Astrocyte of the cerebellum (primary cell): ENCODE results near the gene ANKRD39.

Source experiments
- DNase-seq: peaks from one replicate; pipeline ENCODE4 v3.0.0-alpha.2; 2011; ENCODE audit warnings: low read depth
- H3K4me3 ChIP-seq: 2 replicates; pipeline ENCODE4 v1.5.1; 2011; ENCODE audit warnings: mild to moderate bottlenecking, low read depth, low read length, moderate library complexity
- in situ Hi-C: cut with HindIII; loops from 2 replicates; pipeline ENCODE4 v1.10.0; 2017; ENCODE audit warnings: low sequenced_read_pairs
- TF ChIP-seq, protein P1 (sequence below): IDR thresholded peaks from 2 replicates; pipeline ENCODE4 v1.5.1; 2012; ENCODE audit warnings: low read length, low read depth, moderate library complexity, mild to moderate bottlenecking; ENCODE audit errors: missing control alignments

The ANKRD39 gene

DNA sequence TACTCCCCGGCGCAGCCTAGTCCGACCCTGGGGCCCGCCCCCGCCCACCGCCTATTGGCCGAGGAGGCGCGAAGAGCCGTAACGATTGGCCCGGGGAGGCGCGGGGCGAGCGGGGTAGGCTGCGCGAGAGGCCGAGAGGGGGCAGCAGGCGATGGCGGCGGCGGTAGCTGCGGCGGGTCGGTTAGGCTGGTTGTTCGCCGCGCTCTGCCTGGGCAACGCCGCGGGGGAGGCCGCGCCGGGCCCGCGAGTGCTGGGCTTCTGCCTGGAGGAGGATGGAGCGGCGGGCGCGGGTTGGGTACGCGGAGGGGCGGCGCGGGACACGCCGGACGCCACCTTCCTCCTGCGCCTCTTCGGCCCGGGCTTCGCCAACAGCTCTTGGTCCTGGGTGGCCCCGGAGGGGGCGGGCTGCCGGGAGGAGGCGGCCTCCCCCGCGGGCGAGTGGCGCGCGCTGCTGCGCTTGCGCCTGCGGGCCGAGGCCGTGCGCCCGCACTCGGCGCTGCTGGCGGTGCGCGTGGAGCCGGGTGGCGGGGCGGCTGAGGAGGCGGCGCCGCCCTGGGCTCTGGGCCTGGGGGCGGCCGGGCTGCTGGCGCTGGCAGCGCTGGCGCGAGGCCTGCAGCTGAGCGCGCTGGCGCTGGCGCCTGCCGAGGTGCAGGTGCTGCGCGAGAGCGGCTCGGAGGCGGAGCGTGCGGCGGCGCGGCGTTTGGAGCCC, 41.5 kb downstream of the ANKRD39 start, which contains the start of gene CNNM3:
TSS of gene CNNM3 (plus strand) at position 142 of the 709 bp plus-strand sequence. CDS start at position 152, 10 bp downstream.
- peak; percentile 70 for DNase-seq
- peak within 1 kb of the TSS; percentile 58 for H3K4me3 ChIP-seq
- in situ Hi-C loops, result no loop called here
- TF ChIP-seq, protein P1, sequence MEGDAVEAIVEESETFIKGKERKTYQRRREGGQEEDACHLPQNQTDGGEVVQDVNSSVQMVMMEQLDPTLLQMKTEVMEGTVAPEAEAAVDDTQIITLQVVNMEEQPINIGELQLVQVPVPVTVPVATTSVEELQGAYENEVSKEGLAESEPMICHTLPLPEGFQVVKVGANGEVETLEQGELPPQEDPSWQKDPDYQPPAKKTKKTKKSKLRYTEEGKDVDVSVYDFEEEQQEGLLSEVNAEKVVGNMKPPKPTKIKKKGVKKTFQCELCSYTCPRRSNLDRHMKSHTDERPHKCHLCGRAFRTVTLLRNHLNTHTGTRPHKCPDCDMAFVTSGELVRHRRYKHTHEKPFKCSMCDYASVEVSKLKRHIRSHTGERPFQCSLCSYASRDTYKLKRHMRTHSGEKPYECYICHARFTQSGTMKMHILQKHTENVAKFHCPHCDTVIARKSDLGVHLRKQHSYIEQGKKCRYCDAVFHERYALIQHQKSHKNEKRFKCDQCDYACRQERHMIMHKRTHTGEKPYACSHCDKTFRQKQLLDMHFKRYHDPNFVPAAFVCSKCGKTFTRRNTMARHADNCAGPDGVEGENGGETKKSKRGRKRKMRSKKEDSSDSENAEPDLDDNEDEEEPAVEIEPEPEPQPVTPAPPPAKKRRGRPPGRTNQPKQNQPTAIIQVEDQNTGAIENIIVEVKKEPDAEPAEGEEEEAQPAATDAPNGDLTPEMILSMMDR, result peak; percentile 65

DNA sequence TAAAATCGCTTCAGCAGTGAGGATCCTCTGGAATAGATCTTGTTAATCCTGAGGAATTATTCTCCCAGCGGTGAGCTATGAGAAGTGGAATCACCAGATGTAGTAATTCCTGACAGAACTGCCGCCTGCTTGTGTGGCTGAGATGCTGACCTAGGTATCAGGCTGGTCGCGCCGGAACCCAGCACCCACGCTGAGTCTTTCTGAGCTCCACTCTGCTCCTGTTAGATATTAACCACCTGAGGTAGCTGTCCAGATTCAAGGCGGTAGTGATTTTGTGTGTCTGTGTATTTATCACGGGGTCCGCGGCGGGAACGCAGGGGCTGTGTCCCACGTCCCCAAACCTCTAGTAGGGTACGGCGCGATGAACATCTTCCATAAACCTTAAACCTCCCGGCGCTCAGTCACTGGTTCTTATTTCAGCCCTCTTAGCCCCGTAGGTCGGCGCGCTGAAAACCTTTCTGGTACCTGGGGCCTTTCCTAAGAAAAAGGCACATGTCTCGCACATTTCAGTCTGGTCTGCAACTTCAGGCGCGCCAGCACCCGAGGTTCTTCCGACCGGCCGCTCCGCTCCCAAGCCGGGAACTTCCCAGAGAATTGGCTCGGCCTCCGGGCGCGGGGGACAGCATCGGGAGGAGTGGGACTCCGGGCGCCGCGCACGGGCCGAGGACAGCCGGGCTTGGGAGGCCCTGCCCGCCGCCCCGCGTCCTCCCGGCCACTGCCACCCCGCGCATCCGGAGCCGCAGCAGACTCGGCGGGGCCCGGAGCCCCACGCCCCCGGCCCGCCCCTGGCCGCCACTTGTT, 42.3 kb downstream of the ANKRD39 start:
- TF ChIP-seq, protein P1, result no peak
- peak overlapping the region; percentile 58 for H3K4me3 ChIP-seq
- no peak for DNase-seq
- in situ Hi-C loops, result no loop called here

DNA sequence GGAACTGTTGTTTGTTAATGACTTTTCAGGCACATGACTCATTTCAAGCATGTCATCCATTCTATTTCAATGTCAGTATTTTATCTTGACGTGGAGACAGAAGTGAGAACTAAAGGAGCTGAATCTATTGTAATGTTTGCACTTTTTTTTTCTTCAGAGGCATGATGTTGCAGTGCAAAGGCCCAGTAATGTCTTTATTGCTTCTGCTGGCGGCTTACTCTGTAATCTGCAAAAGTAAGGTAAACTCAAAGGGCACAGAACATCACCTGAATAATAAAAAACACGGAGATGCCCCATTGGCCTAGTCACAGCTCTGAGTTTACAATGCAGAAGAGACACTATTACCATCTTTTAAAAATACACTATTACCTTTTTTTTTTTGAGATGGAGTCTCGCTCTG, 44.2 kb downstream of the ANKRD39 start:
- no peak for DNase-seq
- TF ChIP-seq, protein P1, result no peak
- in situ Hi-C loops, result no loop called here
- no peak overlapping the region for H3K4me3 ChIP-seq

DNA sequence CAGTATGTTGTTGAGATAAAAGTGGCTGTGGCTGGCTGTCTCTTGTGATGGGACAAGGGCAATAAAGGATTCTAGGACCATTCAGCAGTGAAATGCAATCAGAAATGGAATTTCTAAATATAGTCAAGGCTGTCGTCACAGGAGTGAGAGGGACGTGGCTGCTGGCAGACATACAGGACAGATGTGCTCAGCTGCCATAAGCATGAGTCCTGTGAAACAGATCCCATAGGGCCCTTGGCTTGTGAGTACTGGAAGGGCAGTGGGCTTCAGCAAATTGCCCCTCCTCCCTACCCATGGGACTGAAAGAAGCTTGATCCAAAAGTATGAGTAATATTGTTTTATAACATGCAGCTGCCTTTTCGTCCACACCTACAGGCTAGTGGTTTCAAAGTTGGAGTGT, 45.9 kb downstream of the ANKRD39 start:
- no peak for DNase-seq
- in situ Hi-C loops, result no loop called here
- H3K4me3 ChIP-seq, result no peak overlapping the region
- TF ChIP-seq, protein P1, result no peak

DNA sequence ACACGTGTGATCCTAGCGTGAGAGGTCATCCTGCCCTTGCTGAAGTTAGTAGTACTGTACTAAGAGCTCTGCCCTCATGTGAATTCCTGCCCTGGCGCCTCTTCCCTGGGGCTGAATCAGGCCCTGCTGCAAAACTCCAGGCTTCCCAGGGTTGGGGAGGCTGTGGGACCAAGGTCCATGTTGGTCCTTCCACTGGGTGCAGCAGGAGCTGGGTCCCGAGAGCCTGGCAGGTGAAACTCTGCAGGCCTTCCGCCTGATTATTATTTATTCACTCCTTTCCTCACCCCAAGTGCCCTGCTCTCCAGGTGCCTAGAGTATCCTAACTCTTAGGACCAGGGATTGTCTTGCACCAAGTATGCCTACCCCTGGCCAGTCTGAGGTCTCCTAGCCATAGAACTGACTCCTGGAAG, 47.0 kb downstream of the ANKRD39 start:
- in situ Hi-C loops, result no loop called here

More for the DNA sequence above, 47.0 kb downstream of the ANKRD39 start:
- H3K4me3 ChIP-seq, result no peak overlapping the region
- no peak for DNase-seq
- TF ChIP-seq, protein P1, result no peak
